ENCODE results near the gene CD84.
"Not testable (repeated sequence)": the region's sequence is repeated elsewhere in the genome, so short reads cannot be mapped to it uniquely, and the experiment has no call there.

The CD84 gene

DNA sequence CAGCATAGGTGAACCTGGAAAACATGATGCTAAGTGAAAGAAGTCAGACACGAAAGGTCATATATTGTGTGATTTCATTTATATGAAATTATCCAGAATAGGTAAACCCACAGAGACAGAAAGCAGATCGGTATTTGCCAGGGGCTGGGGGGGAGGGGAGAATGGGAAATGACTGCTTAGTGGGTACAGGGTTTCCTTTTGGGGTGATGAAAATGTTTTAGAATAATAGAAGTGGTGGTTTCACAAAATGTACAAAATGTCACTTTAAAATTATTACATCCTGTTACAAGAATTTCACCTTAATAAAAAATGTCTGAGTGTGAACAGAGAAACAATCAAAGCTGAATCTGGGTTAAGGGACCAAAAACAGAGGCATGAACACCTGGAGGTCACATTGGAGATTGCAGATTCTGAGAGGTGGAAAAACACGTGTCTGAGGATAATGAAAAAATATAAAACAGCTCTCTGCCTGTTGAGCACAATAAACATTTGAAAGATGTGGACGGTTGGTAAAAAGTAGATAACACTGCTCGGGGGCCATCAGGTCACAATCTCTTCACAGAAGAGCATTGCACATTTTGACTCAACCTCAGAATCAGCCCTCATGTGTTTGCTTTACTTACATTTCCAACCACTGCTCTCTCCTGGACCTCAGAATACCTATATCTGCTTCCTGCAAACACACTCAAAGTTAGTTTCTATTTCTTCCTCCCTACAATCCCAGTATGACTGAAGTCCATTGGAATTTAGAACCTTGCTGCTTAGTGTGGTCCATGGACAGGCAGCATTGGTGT is 59.5 kb downstream of the CD84 start:
- H3K4me3 ChIP-seq (ENCODE audit: low read depth, low read length), result no peak overlapping the region
- no peak overlapping the region for H3K27ac ChIP-seq
- no peaks in the 10 kb centered on the region for H3K36me3 ChIP-seq (replicated peaks)
- H3K27me3 ChIP-seq (replicated peaks), result no peaks in the 10 kb centered on the region
- TF ChIP-seq, protein P1, sequence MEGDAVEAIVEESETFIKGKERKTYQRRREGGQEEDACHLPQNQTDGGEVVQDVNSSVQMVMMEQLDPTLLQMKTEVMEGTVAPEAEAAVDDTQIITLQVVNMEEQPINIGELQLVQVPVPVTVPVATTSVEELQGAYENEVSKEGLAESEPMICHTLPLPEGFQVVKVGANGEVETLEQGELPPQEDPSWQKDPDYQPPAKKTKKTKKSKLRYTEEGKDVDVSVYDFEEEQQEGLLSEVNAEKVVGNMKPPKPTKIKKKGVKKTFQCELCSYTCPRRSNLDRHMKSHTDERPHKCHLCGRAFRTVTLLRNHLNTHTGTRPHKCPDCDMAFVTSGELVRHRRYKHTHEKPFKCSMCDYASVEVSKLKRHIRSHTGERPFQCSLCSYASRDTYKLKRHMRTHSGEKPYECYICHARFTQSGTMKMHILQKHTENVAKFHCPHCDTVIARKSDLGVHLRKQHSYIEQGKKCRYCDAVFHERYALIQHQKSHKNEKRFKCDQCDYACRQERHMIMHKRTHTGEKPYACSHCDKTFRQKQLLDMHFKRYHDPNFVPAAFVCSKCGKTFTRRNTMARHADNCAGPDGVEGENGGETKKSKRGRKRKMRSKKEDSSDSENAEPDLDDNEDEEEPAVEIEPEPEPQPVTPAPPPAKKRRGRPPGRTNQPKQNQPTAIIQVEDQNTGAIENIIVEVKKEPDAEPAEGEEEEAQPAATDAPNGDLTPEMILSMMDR (IDR thresholded peaks at IDR 0.05; ENCODE audit: low read depth, low read length, missing control alignments), result no peak
- DNase-seq, result no peak
- in situ Hi-C loops (cut with HindIII; ENCODE audit: low pct_ligation_motif_present, low sequenced_read_pairs), result no loop called here

- H3K36me3 ChIP-seq (replicated peaks); H3K4me3 ChIP-seq (ENCODE audit: low read depth, low read length); H3K27me3 ChIP-seq (replicated peaks); DNase-seq; in situ Hi-C loops (cut with HindIII; ENCODE audit: low pct_ligation_motif_present, low sequenced_read_pairs); H3K27ac ChIP-seq: not testable (repeated sequence)
These were observed 61.8 kb downstream of the CD84 start for GRCh38 chr1:160517519-160517918.

- H3K27ac ChIP-seq; in situ Hi-C loops (cut with HindIII; ENCODE audit: low pct_ligation_motif_present, low sequenced_read_pairs); H3K4me3 ChIP-seq (ENCODE audit: low read depth, low read length): not testable (repeated sequence)
These were observed 63.4 kb downstream of the CD84 start for GRCh38 chr1:160515908-160516307.

DNA sequence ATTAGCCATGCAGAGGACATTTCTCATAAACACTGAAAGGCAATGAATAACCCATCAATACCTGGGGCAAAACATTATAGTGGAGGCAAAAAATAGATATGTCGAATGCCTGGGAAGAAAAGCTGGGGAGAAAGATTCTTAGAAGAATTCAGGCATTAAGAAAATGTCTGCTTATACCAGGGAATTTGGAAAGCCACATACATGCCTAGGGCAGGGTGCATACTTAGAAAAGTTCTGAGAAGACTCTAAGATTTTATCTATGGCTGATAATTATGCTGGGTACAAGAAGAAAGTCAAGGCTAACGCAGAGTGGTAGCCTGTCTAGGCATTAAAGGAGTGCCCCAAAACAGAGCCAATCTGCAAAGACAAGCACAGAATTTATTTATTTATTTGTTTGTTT is 74.6 kb downstream of the CD84 start:
- no peak overlapping the region for H3K27ac ChIP-seq
- TF ChIP-seq, protein P1 (IDR thresholded peaks at IDR 0.05; ENCODE audit: low read depth, low read length, missing control alignments), result no peak
- in situ Hi-C loops (cut with HindIII; ENCODE audit: low pct_ligation_motif_present, low sequenced_read_pairs), result no loop called here
- no peaks in the 10 kb centered on the region for H3K36me3 ChIP-seq (replicated peaks)
- no peaks in the 10 kb centered on the region for H3K27me3 ChIP-seq (replicated peaks)
- no peak for DNase-seq
- no peak overlapping the region for H3K4me3 ChIP-seq (ENCODE audit: low read depth, low read length)

More at GRCh38 chr1:160515908-160516307, 63.4 kb downstream of the CD84 start:
- not testable (repeated sequence) for DNase-seq; H3K27me3 ChIP-seq (replicated peaks); H3K36me3 ChIP-seq (replicated peaks)

- H3K27ac ChIP-seq, result no peak overlapping the region
- TF ChIP-seq, protein P1 (IDR thresholded peaks at IDR 0.05; ENCODE audit: low read depth, low read length, missing control alignments), result no peak
- no peak for DNase-seq
- H3K36me3 ChIP-seq (replicated peaks), result no peaks in the 10 kb centered on the region
- H3K4me3 ChIP-seq (ENCODE audit: low read depth, low read length), result no peak overlapping the region
- H3K27me3 ChIP-seq (replicated peaks), result no peaks in the 10 kb centered on the region
- in situ Hi-C loops (cut with HindIII; ENCODE audit: low pct_ligation_motif_present, low sequenced_read_pairs), result no loop called here
These were observed 76.2 kb downstream of the CD84 start for GRCh38 chr1:160503087-160503486.

GRCh38 chr1:160500321-160500990 is 78.8 kb downstream of the CD84 start:
- TF ChIP-seq, protein P1 (IDR thresholded peaks at IDR 0.05; ENCODE audit: low read depth, low read length, missing control alignments), result no peak
- Histone ChIP-seq H3K27ac (no peak overlapping the region), H3K36me3 (replicated peaks) (no peaks in the 10 kb centered on the region), H3K27me3 (replicated peaks) (no peaks in the 10 kb centered on the region), H3K4me3 (ENCODE audit: low read depth, low read length) (no peak overlapping the region)
- in situ Hi-C loops (cut with HindIII; ENCODE audit: low pct_ligation_motif_present, low sequenced_read_pairs), result no loop called here
- DNase-seq, result no peak

Data from brain microvascular endothelial cell (primary cell).